ENCODE data around the gene EFCC1.

EFCC1 gene

DNA sequence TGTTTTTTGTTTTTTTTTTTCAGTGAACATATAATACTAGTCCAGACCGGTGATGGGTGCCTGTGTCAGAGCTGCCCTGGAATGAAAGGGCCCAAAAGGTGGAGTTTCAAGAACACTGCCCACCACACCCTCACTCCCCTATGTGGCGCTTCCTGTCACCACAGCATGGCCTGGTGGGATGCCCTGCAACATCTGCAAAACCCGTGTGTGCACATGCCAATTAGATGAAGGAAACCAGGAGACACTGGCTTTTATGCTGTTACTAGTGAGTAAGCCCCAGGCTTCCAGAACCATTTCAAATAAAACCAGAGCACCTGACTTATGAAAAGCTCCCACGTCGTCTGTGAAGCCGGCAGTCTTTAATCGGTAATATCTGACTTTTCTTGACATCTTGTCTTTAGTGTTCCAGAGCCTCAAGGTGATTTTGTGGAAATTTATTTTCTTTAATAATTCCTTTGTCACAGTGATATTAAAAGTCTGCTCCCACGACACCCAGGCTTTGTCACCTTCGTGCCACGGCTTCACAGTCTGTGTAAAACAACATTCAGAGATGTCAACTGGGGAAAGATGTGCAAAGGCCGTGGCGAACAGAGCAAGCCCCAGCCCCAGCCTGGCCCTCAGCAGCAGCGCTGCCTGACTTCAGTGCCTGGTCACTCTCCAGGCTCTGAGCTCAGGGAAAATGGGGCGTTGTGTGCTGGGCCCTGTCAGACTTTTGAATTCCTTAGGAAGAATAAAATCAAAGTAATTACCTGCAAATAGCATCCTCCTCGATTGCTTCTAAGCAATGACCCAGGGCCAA, 13.6 kb upstream of the EFCC1 start:
- Histone ChIP-seq H4K91ac (ENCODE audit: low read depth, low read length) (no peak overlapping the region), H3K4me2 (ENCODE audit: low read length) (no peak overlapping the region), H3K4ac (ENCODE audit: low read depth, low read length) (no peak overlapping the region), H4K8ac (ENCODE audit: low read depth, low read length) (no peak overlapping the region), H3K27ac (ENCODE audit: low read depth, low read length) (no peak overlapping the region), H2AK5ac (ENCODE audit: low read length) (no peak overlapping the region), H3K4me1 (ENCODE audit: control insufficient read depth in 1 of 2, insufficient read depth in 2 of 2, low read length in 2 of 2) (no peaks in the 10 kb centered on the region), H3K36me3 (ENCODE audit: control insufficient read depth in 1 of 2, insufficient read depth in 2 of 2, low read length in 2 of 2) (no peaks in the 10 kb centered on the region), H2AFZ (ENCODE audit: insufficient read depth, low read length, poor library complexity) (no peak overlapping the region), H2BK120ac (ENCODE audit: insufficient read depth, low read length, poor library complexity) (no peak overlapping the region), H2BK12ac (ENCODE audit: low read length) (no peak overlapping the region), H3K9ac (ENCODE audit: low read length) (no peak overlapping the region), H3K27me3 (ENCODE audit: insufficient read depth, low read length) (no peaks in the 10 kb centered on the region), H3K23ac (ENCODE audit: low read length) (no peak overlapping the region), H3K18ac (ENCODE audit: low read length) (no peak overlapping the region), H2BK5ac (ENCODE audit: low read depth, low read length, poor library complexity) (no peak overlapping the region), H3K79me1 (ENCODE audit: low read length) (no peaks in the 10 kb centered on the region), H3K4me3 (ENCODE audit: low read depth, low read length) (no peak overlapping the region), H3K14ac (ENCODE audit: low read length) (no peak overlapping the region), H3K9me3 (ENCODE audit: insufficient read depth, low read depth, low read length) (peaks cover 1% of the 10 kb centered on the region), H4K12ac (ENCODE audit: low read depth, low read length) (no peak overlapping the region), H3K79me2 (ENCODE audit: control insufficient read depth, insufficient read depth, low read length, poor library complexity) (no peaks in the 10 kb centered on the region)
- WGBS (ENCODE audit: extremely low coverage, insufficient coverage, insufficient read length) = no CpG with 5 or more reads among the region's 15 CpGs
- DNase-seq = no peak

DNA sequence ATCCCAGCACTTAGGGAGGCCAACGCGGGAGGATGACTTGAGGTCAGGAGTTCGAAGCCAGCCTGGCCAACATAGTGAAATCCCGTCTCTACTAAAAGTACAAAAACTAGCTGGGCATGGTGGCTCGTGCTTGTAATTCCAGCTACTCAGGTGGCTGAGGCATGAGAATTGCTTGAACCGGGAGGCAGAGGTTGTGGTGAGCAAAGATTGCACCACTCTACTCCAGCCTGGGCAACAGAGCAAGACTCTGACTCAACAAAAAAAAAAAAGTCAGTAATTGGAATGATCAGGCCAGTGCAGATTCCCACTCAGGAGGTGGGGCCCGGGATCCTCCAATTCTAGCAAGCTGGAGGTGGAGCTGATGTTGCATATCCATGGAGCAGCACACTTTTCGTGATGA, 12.8 kb upstream of the EFCC1 start:
- no peak overlapping the region for H3K18ac ChIP-seq (ENCODE audit: low read length)
- H3K36me3 ChIP-seq (ENCODE audit: control insufficient read depth in 1 of 2, insufficient read depth in 2 of 2, low read length in 2 of 2) = no peaks in the 10 kb centered on the region
- no peak overlapping the region for H3K4ac ChIP-seq (ENCODE audit: low read depth, low read length)
- DNase-seq = peak; percentile 25 to 50
- no peak overlapping the region for H3K14ac ChIP-seq (ENCODE audit: low read length)
- H3K9me3 ChIP-seq (ENCODE audit: insufficient read depth, low read depth, low read length) = peaks cover 1% of the 10 kb centered on the region
- no peak overlapping the region for H4K91ac ChIP-seq (ENCODE audit: low read depth, low read length)
- H3K27ac ChIP-seq (ENCODE audit: low read depth, low read length) = no peak overlapping the region
- H3K79me2 ChIP-seq (ENCODE audit: control insufficient read depth, insufficient read depth, low read length, poor library complexity) = no peaks in the 10 kb centered on the region
- H4K12ac ChIP-seq (ENCODE audit: low read depth, low read length) = no peak overlapping the region
- H2BK5ac ChIP-seq (ENCODE audit: low read depth, low read length, poor library complexity) = no peak overlapping the region
- H3K4me3 ChIP-seq (ENCODE audit: low read depth, low read length) = no peak overlapping the region
- no peak overlapping the region for H2BK120ac ChIP-seq (ENCODE audit: insufficient read depth, low read length, poor library complexity)
- H3K9ac ChIP-seq (ENCODE audit: low read length) = no peak overlapping the region
- peaks cover 2% of the 10 kb centered on the region for H3K27me3 ChIP-seq (ENCODE audit: insufficient read depth, low read length)
- no peaks in the 10 kb centered on the region for H3K79me1 ChIP-seq (ENCODE audit: low read length)
- H4K8ac ChIP-seq (ENCODE audit: low read depth, low read length) = no peak overlapping the region
- no peak overlapping the region for H3K23ac ChIP-seq (ENCODE audit: low read length)
- H3K4me2 ChIP-seq (ENCODE audit: low read length) = no peak overlapping the region
- H2BK12ac ChIP-seq (ENCODE audit: low read length) = no peak overlapping the region
- H2AFZ ChIP-seq (ENCODE audit: insufficient read depth, low read length, poor library complexity) = no peak overlapping the region
- no peak overlapping the region for H2AK5ac ChIP-seq (ENCODE audit: low read length)
- peaks cover under 1 to 4% of the 10 kb centered on the region in 2 experiments for H3K4me1 ChIP-seq (ENCODE audit: control insufficient read depth in 1 of 2, insufficient read depth in 2 of 2, low read length in 2 of 2)
- no CpG with 5 or more reads among the region's 8 CpGs for WGBS (ENCODE audit: extremely low coverage, insufficient coverage, insufficient read length)

DNA sequence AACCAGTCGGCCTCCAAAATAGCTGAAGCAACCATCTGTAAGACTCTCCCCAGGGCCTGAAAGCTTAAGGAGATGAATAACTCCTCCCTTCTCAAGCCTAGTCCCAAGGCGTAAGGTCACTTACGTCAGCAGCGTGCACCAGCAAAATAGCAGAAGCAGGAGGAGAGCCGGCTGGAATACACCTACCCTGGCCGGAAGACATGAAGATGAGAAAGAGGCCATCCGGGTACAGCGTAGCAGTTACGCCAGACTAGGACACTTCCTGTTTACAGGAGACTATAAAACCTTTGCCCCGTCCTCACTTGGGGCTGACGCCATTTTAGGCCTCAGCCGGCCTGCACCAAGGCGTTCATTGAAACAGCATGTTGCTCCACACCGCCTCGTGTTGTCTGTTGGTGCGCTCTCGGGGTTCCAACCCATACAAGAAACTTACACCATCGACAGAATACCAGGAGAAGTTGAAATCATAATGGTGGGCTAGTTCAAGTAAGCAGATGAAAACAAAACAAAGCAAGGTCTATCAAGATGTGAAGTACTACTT, 9.7 kb upstream of the EFCC1 start:
- Histone ChIP-seq H2AFZ (ENCODE audit: insufficient read depth, low read length, poor library complexity) (no peak overlapping the region), H3K27me3 (ENCODE audit: insufficient read depth, low read length) (peaks cover 2% of the 10 kb centered on the region), H4K12ac (ENCODE audit: low read depth, low read length) (no peak overlapping the region), H3K4me1 (ENCODE audit: control insufficient read depth in 1 of 2, insufficient read depth in 2 of 2, low read length in 2 of 2) (peaks cover 7 to 8% of the 10 kb centered on the region in 2 experiments), H2BK120ac (ENCODE audit: insufficient read depth, low read length, poor library complexity) (no peak overlapping the region), H3K4me3 (ENCODE audit: low read depth, low read length) (no peak overlapping the region), H3K23ac (ENCODE audit: low read length) (no peak overlapping the region), H2AK5ac (ENCODE audit: low read length) (no peak overlapping the region), H3K36me3 (ENCODE audit: control insufficient read depth in 1 of 2, insufficient read depth in 2 of 2, low read length in 2 of 2) (no peaks in the 10 kb centered on the region), H2BK5ac (ENCODE audit: low read depth, low read length, poor library complexity) (no peak overlapping the region), H4K91ac (ENCODE audit: low read depth, low read length) (no peak overlapping the region), H3K79me1 (ENCODE audit: low read length) (no peaks in the 10 kb centered on the region), H3K79me2 (ENCODE audit: control insufficient read depth, insufficient read depth, low read length, poor library complexity) (no peaks in the 10 kb centered on the region), H3K9me3 (ENCODE audit: insufficient read depth, low read depth, low read length) (peaks cover 1% of the 10 kb centered on the region), H3K4ac (ENCODE audit: low read depth, low read length) (no peak overlapping the region), H3K14ac (ENCODE audit: low read length) (no peak overlapping the region), H3K18ac (ENCODE audit: low read length) (no peak overlapping the region), H3K4me2 (ENCODE audit: low read length) (no peak overlapping the region), H4K8ac (ENCODE audit: low read depth, low read length) (no peak overlapping the region), H2BK12ac (ENCODE audit: low read length) (no peak overlapping the region), H3K9ac (ENCODE audit: low read length) (no peak overlapping the region), H3K27ac (ENCODE audit: low read depth, low read length) (no peak overlapping the region)
- WGBS (ENCODE audit: extremely low coverage, insufficient coverage, insufficient read length) = no CpG with 5 or more reads among the region's 18 CpGs
- DNase-seq = peak in 1 of 2 donors; percentile 16

DNA sequence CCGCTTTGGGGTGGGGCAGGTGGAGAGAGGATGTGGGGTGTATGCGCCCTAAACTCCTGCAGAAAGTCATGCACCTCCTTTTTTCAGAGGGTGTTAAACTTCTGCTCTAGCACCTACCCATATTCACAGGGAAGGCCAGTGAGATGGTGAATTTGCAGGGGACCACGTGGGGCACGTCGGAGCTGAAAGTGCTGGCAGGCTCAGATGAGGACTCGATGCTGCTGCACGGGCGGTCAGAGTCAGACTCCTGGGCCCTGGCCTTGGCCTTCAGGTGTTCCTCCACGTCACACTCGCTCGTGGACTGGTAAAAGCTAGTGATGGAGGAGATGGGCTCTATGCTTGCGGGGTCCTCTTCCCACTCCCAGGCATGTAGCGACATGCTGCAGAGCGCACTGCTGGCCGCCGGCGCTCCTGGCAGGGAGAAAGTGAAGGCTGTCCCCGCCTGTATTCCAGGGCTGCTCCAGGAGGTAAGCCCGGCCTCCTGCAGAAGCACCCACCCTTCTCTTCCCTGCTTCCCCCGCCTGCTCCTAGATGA, 8.1 kb upstream of the EFCC1 start:
- Histone ChIP-seq H2AFZ (ENCODE audit: insufficient read depth, low read length, poor library complexity) (no peak overlapping the region), H3K27me3 (ENCODE audit: insufficient read depth, low read length) (peaks cover 2% of the 10 kb centered on the region), H3K4ac (ENCODE audit: low read depth, low read length) (no peak overlapping the region), H3K18ac (ENCODE audit: low read length) (no peak overlapping the region), H2BK120ac (ENCODE audit: insufficient read depth, low read length, poor library complexity) (no peak overlapping the region), H2BK12ac (ENCODE audit: low read length) (no peak overlapping the region), H3K4me1 (ENCODE audit: control insufficient read depth in 1 of 2, insufficient read depth in 2 of 2, low read length in 2 of 2) (peaks cover 7 to 8% of the 10 kb centered on the region in 2 experiments), H3K4me3 (ENCODE audit: low read depth, low read length) (no peak overlapping the region), H4K12ac (ENCODE audit: low read depth, low read length) (no peak overlapping the region), H4K91ac (ENCODE audit: low read depth, low read length) (no peak overlapping the region), H4K8ac (ENCODE audit: low read depth, low read length) (no peak overlapping the region), H2AK5ac (ENCODE audit: low read length) (no peak overlapping the region), H3K79me1 (ENCODE audit: low read length) (no peaks in the 10 kb centered on the region), H3K9ac (ENCODE audit: low read length) (no peak overlapping the region), H2BK5ac (ENCODE audit: low read depth, low read length, poor library complexity) (no peak overlapping the region), H3K23ac (ENCODE audit: low read length) (no peak overlapping the region), H3K14ac (ENCODE audit: low read length) (no peak overlapping the region), H3K79me2 (ENCODE audit: control insufficient read depth, insufficient read depth, low read length, poor library complexity) (no peaks in the 10 kb centered on the region), H3K36me3 (ENCODE audit: control insufficient read depth in 1 of 2, insufficient read depth in 2 of 2, low read length in 2 of 2) (no peaks in the 10 kb centered on the region), H3K4me2 (ENCODE audit: low read length) (peak overlapping the region; percentile 89), H3K27ac (ENCODE audit: low read depth, low read length) (no peak overlapping the region), H3K9me3 (ENCODE audit: insufficient read depth, low read depth, low read length) (peaks cover 1% of the 10 kb centered on the region)
- no CpG with 5 or more reads among the region's 20 CpGs for WGBS (ENCODE audit: extremely low coverage, insufficient coverage, insufficient read length)
- DNase-seq = no peak

All from trophoblast cell (in vitro differentiated cells and primary cell).